OCI-LY7 (cell line): Measurements from ENCODE around the gene APPL2.

Source experiments
- CTCF ChIP-seq: fragments of 200-600 bp; sonication (generic); conservative IDR thresholded peaks from 2 replicates; pipeline ENCODE4 v1.5.1; 2014; ENCODE audit warnings: mild to moderate bottlenecking, antibody characterized with exemption, low read length, moderate library complexity, mixed read lengths
- EZH2phosphoT487 ChIP-seq: fragments of 200-600 bp; sonication (generic); IDR thresholded peaks from 2 replicates; pipeline ENCODE4 v1.6.1; 2018; ENCODE audit warnings: low read depth, borderline replicate concordance, mild to moderate bottlenecking, mixed run types, antibody characterized with exemption, low read length, moderate library complexity, mixed read lengths

GRCh38 chr12:105175397-105175990, 60.5 kb downstream of the APPL2 start:
- TF ChIP-seq EZH2phosphoT487 (no peak), CTCF (no peak)
